ENCODE results near the gene APLP1. TPM values are rescaled to one million over a fixed set of nuclear protein-coding genes. Genes with fewer than 3 reads are reported as not detected.

The APLP1 gene
- total and polyA plus RNA-seq, 2 of the 4 experiments (the other 2 are of a cell fraction): 4.7 to 41.0 TPM

GRCh38 chr19:35851213-35852028 lies 17.0 kb upstream of the APLP1 start (continued):
- TF ChIP-seq MAFK (IDR thresholded peaks at IDR 0.05; ENCODE audit: low read depth, low read length): no peak

- ATAC-seq (ENCODE audit: low read depth) (no peak), DNase-seq (no peak)
- no peak within 1 kb of the TSS for H3K18ac ChIP-seq (ENCODE audit: low read depth, low read length)
- H4K5ac ChIP-seq (ENCODE audit: low read depth, low read length): no peak within 1 kb of the TSS
- H4K20me1 ChIP-seq (ENCODE audit: insufficient read depth, low read length): no peaks in the 10 kb centered on the region
- no peak within 1 kb of the TSS for H3K9ac ChIP-seq (ENCODE audit: low read depth, low read length)
- CTCF ChIA-PET: no interaction called here
- H3K79me1 ChIP-seq (ENCODE audit: low read depth in 1 of 2, low read length in 2 of 2): no peaks in the 10 kb centered on the region
- H2AK5ac ChIP-seq (ENCODE audit: low read depth, low read length): no peak within 1 kb of the TSS
- no peak within 1 kb of the TSS for H3K4ac ChIP-seq (ENCODE audit: low read depth, low read length)
- H2BK5ac ChIP-seq (ENCODE audit: low read depth, low read length, poor library complexity, severe bottlenecking): no peak within 1 kb of the TSS
- H3K9me1 ChIP-seq (ENCODE audit: insufficient read depth, low read length): no peaks in the 10 kb centered on the region
- H3K27me3 ChIP-seq (ENCODE audit: control insufficient read depth, insufficient read depth, low read length): peaks cover 76% of the 10 kb centered on the region
- 63% methylated on average over 3 of the region's 9 CpGs; no CpG with 5 or more reads in 1 of the 2 experiments for WGBS, 2 experiments (ENCODE audit: extremely low coverage in 2 of 2, insufficient read length in 1 of 2)
- no peak within 1 kb of the TSS for H2AK9ac ChIP-seq (replicated peaks; ENCODE audit: low read depth, low read length, poor library complexity)
- H4K91ac ChIP-seq (ENCODE audit: insufficient read depth, low read depth, low read length): no peak within 1 kb of the TSS
- no peak within 1 kb of the TSS for H2BK15ac ChIP-seq (ENCODE audit: low read depth, low read length)
- no peak within 1 kb of the TSS for H2BK20ac ChIP-seq (ENCODE audit: low read depth, low read length)
- no peak within 1 kb of the TSS for H3K4me2 ChIP-seq (ENCODE audit: low read depth, low read length)
- dilution Hi-C loops (cut with HindIII; ENCODE audit: low sequenced_read_pairs, unreplicated experiment) (no loop called here), intact Hi-C loops (cut with micrococcal nuclease) (loop anchor here (2.0 kb wide), 1 partner anchor 49 kb away; no protein-coding TSS in a partner anchor), in situ Hi-C loops (cut with MboI; ENCODE audit: low sequenced_read_pairs) (no loop called here)
- H3K56ac ChIP-seq (ENCODE audit: extremely low read depth, insufficient read depth, low read length): no peak within 1 kb of the TSS
- no peak within 1 kb of the TSS for H3K23ac ChIP-seq (ENCODE audit: low read depth, low read length)
- POLR2A ChIA-PET (ENCODE audit: unreplicated experiment): no interaction called here
- no peaks in the 10 kb centered on the region for H3K9me3 ChIP-seq (ENCODE audit: control insufficient read depth, insufficient read depth, low read length)
- no peak within 1 kb of the TSS for H3K4me3 ChIP-seq (ENCODE audit: insufficient read depth, low read depth, low read length)
- no peak within 1 kb of the TSS for H3K14ac ChIP-seq (replicated peaks; ENCODE audit: low read depth, low read length)
- no peak within 1 kb of the TSS for H2BK120ac ChIP-seq (ENCODE audit: low read depth, low read length)
- H3K4me1 ChIP-seq (ENCODE audit: control insufficient read depth, insufficient read depth, low read length): no peaks in the 10 kb centered on the region; the same call in 1 of the 2 replicates
- no TSS peak for BruUV-seq (replicated peaks)
- H3K27ac ChIP-seq (ENCODE audit: insufficient read depth, low read length): no peak within 1 kb of the TSS
- H4K8ac ChIP-seq (ENCODE audit: low read depth in 2 of 2, low read length in 2 of 2): no peak within 1 kb of the TSS
- peak within 1 kb of the TSS; percentile 21 for H2AFZ ChIP-seq (replicated peaks; ENCODE audit: low read length, poor library complexity)
- no peak for TF ChIP-seq RAD21 (IDR thresholded peaks at IDR 0.05; ENCODE audit: low read length)
- no peak for TF ChIP-seq MAFK (IDR thresholded peaks at IDR 0.05; ENCODE audit: low read depth, low read length)
- no peak for TF ChIP-seq NFE2L2 (IDR thresholded peaks at IDR 0.05; ENCODE audit: low read depth, low read length)
- TF ChIP-seq MXI1 (IDR thresholded peaks at IDR 0.05; ENCODE audit: borderline replicate concordance, low read depth, low read length): no peak
- TF ChIP-seq MAZ (IDR thresholded peaks at IDR 0.05; ENCODE audit: borderline replicate concordance, low read depth, low read length): no peak
- TF ChIP-seq RFX5 (IDR thresholded peaks at IDR 0.05; ENCODE audit: low read depth, low read length): no peak
- TF ChIP-seq FOS (IDR thresholded peaks at IDR 0.05; ENCODE audit: low read depth, low read length): no peak
- no peak for TF ChIP-seq POLR2A (IDR thresholded peaks at IDR 0.05; ENCODE audit: low read depth, low read length)
- no peak for TF ChIP-seq CEBPB (IDR thresholded peaks at IDR 0.05; ENCODE audit: low read depth, low read length)
- TF ChIP-seq SMC3 (IDR thresholded peaks at IDR 0.05; ENCODE audit: low read depth, low read length): no peak
- TF ChIP-seq BHLHE40 (IDR thresholded peaks at IDR 0.05; ENCODE audit: low read depth, low read length): no peak
- no peak for TF ChIP-seq ELK1 (IDR thresholded peaks at IDR 0.05; ENCODE audit: borderline replicate concordance, low read depth, low read length)
- H3K36me3 ChIP-seq (ENCODE audit: control insufficient read depth, insufficient read depth, low read length): no peaks in the 10 kb centered on the region
Measured at GRCh38 chr19:35852029-35852780, 16.2 kb upstream of the APLP1 start, which contains the start of gene NPHS1. Gene NPHS1 (minus strand): TSS chr19:35852504. CDS start chr19:35851837, 667 bp downstream.

All from IMR-90 (cell line).